Endothelial cell of umbilical vein (primary cell): ENCODE measurements around the gene CUZD1. TPM values are rescaled to one million over a fixed set of nuclear protein-coding genes. Genes with fewer than 3 reads are reported as not detected.

ENCODE experiments used
- Bru-seq: library from RNA; stranded (reverse); fragments of 400-500 nt; gene quantifications from one replicate; lab custom pipeline; 2021; lab: Mats Ljungman, UMichigan
- BruChase-seq, 2 experiments: library from RNA; stranded (reverse); fragments of 400-500 nt; gene quantifications; one replicate each; lab custom pipeline; 2021; lab: Mats Ljungman, UMichigan
- BruUV-seq: library from RNA; stranded (reverse); fragments of 400-500 nt; replicated peaks from 2 replicates; lab custom pipeline; 2021; lab: Mats Ljungman, UMichigan
- CTCF ChIA-PET: fragments of 300-600, 350-600 bp; sonication (Branson Sonifier 250); formaldehyde crosslinking; loops from one replicate; lab custom pipeline; 2021; ENCODE audit warnings: antibody characterized with exemption, inconsistent platforms; lab: Charles Lee
- POLR2A ChIA-PET: fragments of 300-600, 350-600 bp; sonication (Branson Sonifier 250); formaldehyde crosslinking; loops from one replicate; lab custom pipeline; 2021; ENCODE audit warnings: antibody characterized with exemption, inconsistent platforms; lab: Charles Lee
- DNase-seq: peaks from one replicate; pipeline ENCODE4 v3.0.0-alpha.2; 2011; ENCODE audit warnings: low read depth, low spot score
- FAIRE-seq: peaks from 2 replicates; lab custom pipeline; 2011; peaks lifted over from hg19 to GRCh38; lab: Jason Lieb, UNC
- H2AFZ ChIP-seq: 2 replicates; pipeline ENCODE4 v1.6.0; 2012; ENCODE audit warnings: low read depth, low read length, control low read depth, inconsistent platforms
- H3K27ac ChIP-seq: 2 replicates; pipeline ENCODE4 v1.5.1; 2011; ENCODE audit warnings: low read depth, mild to moderate bottlenecking, control low read depth, low read length, moderate library complexity; ENCODE audit not compliant: insufficient read depth
- H3K27me3 ChIP-seq, 2 experiments: 2 replicates each; pipeline versions ENCODE4 v1.6.0 to v1.6.1; 2011; ENCODE audit warnings: low read length in 2 of 2, mixed read lengths in 1 of 2; ENCODE audit not compliant: control insufficient read depth in 2 of 2, insufficient read depth in 2 of 2
- H3K36me3 ChIP-seq, 2 experiments: 2 replicates in 1 of 2; 3 replicates in 1 of 2; pipeline ENCODE4 v1.5.1; 2011; ENCODE audit warnings: low read length in 2 of 2, mild to moderate bottlenecking in 1 of 2, moderate library complexity in 1 of 2; ENCODE audit not compliant: control insufficient read depth in 2 of 2, insufficient read depth in 2 of 2; ENCODE audit errors: extremely low read depth in 1 of 2
- H3K4me1 ChIP-seq: 3 replicates; pipeline ENCODE4 v1.5.1; 2011; ENCODE audit warnings: mild to moderate bottlenecking, low read length; ENCODE audit not compliant: control insufficient read depth, insufficient read depth; ENCODE audit errors: extremely low read depth
- H3K4me2 ChIP-seq: 2 replicates; pipeline ENCODE4 v1.6.1; 2011; ENCODE audit warnings: low read length, control low read depth, mixed read lengths; ENCODE audit not compliant: insufficient read depth
- H3K4me3 ChIP-seq, 3 experiments: fragments of 200-600 bp in 1 of 3; sonication (generic), shearing (Covaris generic) in 1 of 3; replicated peaks in 1 of 3; 2 replicates each; pipeline ENCODE4 v1.5.1; 2011 to 2016; ENCODE audit warnings: control low read depth in 3 of 3, low read length in 3 of 3, mild to moderate bottlenecking in 2 of 3, inconsistent platforms in 1 of 3, low read depth in 1 of 3, moderate library complexity in 1 of 3; ENCODE audit not compliant: insufficient read depth in 1 of 3
- H3K79me2 ChIP-seq: 2 replicates; pipeline ENCODE4 v1.6.0; 2012; ENCODE audit warnings: low read length, inconsistent platforms; ENCODE audit not compliant: control insufficient read depth, insufficient read depth
- H3K9ac ChIP-seq: replicated peaks from 2 replicates; pipeline ENCODE3; 2011; ENCODE audit warnings: low read length, control low read depth; ENCODE audit not compliant: insufficient read depth; ENCODE audit errors: extremely low read depth
- H3K9me1 ChIP-seq: replicated peaks from 3 replicates; pipeline ENCODE4 v1.6.0; 2011; ENCODE audit warnings: mild to moderate bottlenecking, low read length; ENCODE audit not compliant: control insufficient read depth, insufficient read depth; ENCODE audit errors: extremely low read depth
- H3K9me3 ChIP-seq: replicated peaks from 2 replicates; pipeline ENCODE4 v1.5.1; 2012; ENCODE audit warnings: low read length, inconsistent platforms; ENCODE audit not compliant: control insufficient read depth, insufficient read depth
- H4K20me1 ChIP-seq: replicated peaks from 2 replicates; pipeline ENCODE3; 2011; ENCODE audit warnings: mild to moderate bottlenecking, low read length; ENCODE audit not compliant: control insufficient read depth, insufficient read depth; ENCODE audit errors: extremely low read depth
- CTCF ChIP-seq, 2 donors: IDR thresholded peaks; 1 replicate in 1 of 2; 2 replicates in 1 of 2; pipeline ENCODE4 v1.5.1; 2011; ENCODE audit warnings: low read length in 2 of 2, mild to moderate bottlenecking in 2 of 2, moderate library complexity in 2 of 2, control low read depth in 1 of 2, inconsistent platforms in 1 of 2, low read depth in 1 of 2; ENCODE audit not compliant: insufficient read depth in 1 of 2; ENCODE audit errors: extremely low read depth in 1 of 2
- EZH2 ChIP-seq: IDR thresholded peaks from 2 replicates; pipeline ENCODE4 v1.6.1; 2012; ENCODE audit warnings: borderline replicate concordance, low read depth, mild to moderate bottlenecking, moderate library complexity, low read length, inconsistent platforms; ENCODE audit not compliant: severe bottlenecking
- FOS ChIP-seq: IDR thresholded peaks from 2 replicates; pipeline ENCODE4 v1.6.1; 2011; ENCODE audit warnings: mild to moderate bottlenecking, low read length, moderate library complexity, borderline replicate concordance; ENCODE audit not compliant: insufficient read depth
- GATA2 ChIP-seq: IDR thresholded peaks from 2 replicates; pipeline ENCODE4 v1.7.0; 2011; ENCODE audit warnings: low read depth, mild to moderate bottlenecking, moderate library complexity, mixed read lengths, low read length; ENCODE audit not compliant: insufficient read length, insufficient read depth
- JUN ChIP-seq: IDR thresholded peaks from 2 replicates; pipeline ENCODE4 v1.6.1; 2011; ENCODE audit warnings: borderline replicate concordance, low read depth; ENCODE audit not compliant: insufficient read length, insufficient read depth
- MAX ChIP-seq: IDR thresholded peaks from 2 replicates; pipeline ENCODE4 v1.6.1; 2011; ENCODE audit not compliant: insufficient read depth, insufficient read length
- MYC ChIP-seq: IDR thresholded peaks from one replicate; pipeline ENCODE4 v1.6.1; 2011; ENCODE audit warnings: mild to moderate bottlenecking, low read depth, low read length
- POLR2A ChIP-seq: IDR thresholded peaks from 2 replicates; pipeline ENCODE4 v1.6.1; 2012; ENCODE audit warnings: low read depth, mild to moderate bottlenecking, control low read depth, low read length
- POLR2AphosphoS5 ChIP-seq: IDR thresholded peaks from 2 replicates; pipeline ENCODE4 v1.6.1; 2012; ENCODE audit warnings: low read depth, mild to moderate bottlenecking, control low read depth, low read length, moderate library complexity; ENCODE audit not compliant: insufficient read depth
- dilution Hi-C: fragments of 300-500 bp; cut with MboI; formaldehyde crosslinking; loops from one replicate; pipeline ENCODE4 v1.15.0; 2019; ENCODE audit warnings: low sequenced_read_pairs; ENCODE audit not compliant: extremely low pct_ligation_motif_present
- intact Hi-C: fragments of 100-400 bp; cut with micrococcal nuclease; formaldehyde crosslinking; loops from one replicate; pipeline ENCODE4 v1.10.0; 2022
- long read RNA-seq: library from polyadenylated mRNA; stranded (forward); transcript quantifications from one replicate; pipeline ENCODE4 v2.0.0, GENCODE V29; 2021
- polyA minus RNA-seq, 3 experiments: library from RNA; depleted of rRNA, polyadenylated mRNA; stranded (reverse); fragments of >200 nt; gene quantifications; 1 replicate in 1 of 3; 2 replicates in 2 of 3; pipeline ENCODE4 v1.2.3, GENCODE V29; 2011
- polyA plus RNA-seq, 4 experiments: library from polyadenylated mRNA; depleted of rRNA in 3 of 4; stranded (reverse) in 3 of 4; unstranded in 1 of 4; fragments of >200 nt; gene quantifications; 2 replicates each; pipeline versions ENCODE4 v1.2.1 to v1.2.3, GENCODE V29; 2011 to 2012; ENCODE audit warnings: missing spikeins in 1 of 4
- total RNA-seq: library from RNA; stranded (reverse); gene quantifications from 2 replicates; pipeline ENCODE4 v1.2.3, GENCODE V29; 2021

Gene CUZD1, protein sequence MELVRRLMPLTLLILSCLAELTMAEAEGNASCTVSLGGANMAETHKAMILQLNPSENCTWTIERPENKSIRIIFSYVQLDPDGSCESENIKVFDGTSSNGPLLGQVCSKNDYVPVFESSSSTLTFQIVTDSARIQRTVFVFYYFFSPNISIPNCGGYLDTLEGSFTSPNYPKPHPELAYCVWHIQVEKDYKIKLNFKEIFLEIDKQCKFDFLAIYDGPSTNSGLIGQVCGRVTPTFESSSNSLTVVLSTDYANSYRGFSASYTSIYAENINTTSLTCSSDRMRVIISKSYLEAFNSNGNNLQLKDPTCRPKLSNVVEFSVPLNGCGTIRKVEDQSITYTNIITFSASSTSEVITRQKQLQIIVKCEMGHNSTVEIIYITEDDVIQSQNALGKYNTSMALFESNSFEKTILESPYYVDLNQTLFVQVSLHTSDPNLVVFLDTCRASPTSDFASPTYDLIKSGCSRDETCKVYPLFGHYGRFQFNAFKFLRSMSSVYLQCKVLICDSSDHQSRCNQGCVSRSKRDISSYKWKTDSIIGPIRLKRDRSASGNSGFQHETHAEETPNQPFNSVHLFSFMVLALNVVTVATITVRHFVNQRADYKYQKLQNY
- total RNA-seq: 1.1 and 1.5 TPM in 2 replicates
- polyA plus RNA-seq: 1.4 and 1.6 TPM in 2 replicates
- 0.75 and 0.95 TPM in 2 replicates for polyA plus RNA-seq (2011; cell fraction: cytosol; rRNA removed)
- 7.9 and 8.3 TPM in 2 replicates for polyA plus RNA-seq (2011; cell fraction: nucleus; rRNA removed)
- 1.2 TPM in 2 replicates for polyA plus RNA-seq (2012)
- 1.1 and 2.3 TPM in 2 replicates for polyA minus RNA-seq
- not detected for polyA minus RNA-seq (2011; cell fraction: cytosol; rRNA and poly(A)+ RNA removed)
- polyA minus RNA-seq (2011; cell fraction: nucleus; rRNA and poly(A)+ RNA removed): 2.5 and 3.1 TPM in 2 replicates
- Bru-seq, nascent RNA: percentile 52 among the genes with signal in this experiment
- percentile 42 among the genes with signal in this experiment for BruChase-seq, experiment 1, labeled RNA remaining after a 6-hour chase
- BruChase-seq, experiment 2, labeled RNA remaining after a 2-hour chase: percentile 46 among the genes with signal in this experiment
- long read RNA-seq, partial matches to known transcripts: 0 of 1 reads
- long read RNA-seq, other reads (novel, unspliced or antisense): 1 of 1 reads

GRCh38 chr10:122845783-122846332 is at the start of gene CUZD1:
Gene CUZD1, minus strand, starts transcription at chr10:122845857. Its CDS starts 14 bp downstream, at chr10:122845843.
- TF ChIP-seq GATA2 (no peak), POLR2A (no peak), CTCF (IDR thresholded peaks at IDR 0.05; ENCODE audit: extremely low read depth in 1 of 2, insufficient read depth in 1 of 2, low read depth in 1 of 2, low read length in 2 of 2) (no peak), FOS (no peak), JUN (no peak), POLR2AphosphoS5 (no peak), EZH2 (no peak), MAX (no peak), MYC (no peak)
- dilution Hi-C loops (no loop called here), intact Hi-C loops (no loop called here)
- Histone ChIP-seq H3K4me3 (no peak within 1 kb of the TSS), H3K9me3 (no peaks in the 10 kb centered on the region), H3K9me1 (no peaks in the 10 kb centered on the region), H3K27me3 (no peaks in the 10 kb centered on the region), H3K4me2 (no peak within 1 kb of the TSS), H2AFZ (no peak within 1 kb of the TSS), H3K36me3 (no peaks in the 10 kb centered on the region), H3K79me2 (peaks cover 15% of the 10 kb centered on the region), H3K9ac (no peak within 1 kb of the TSS), H3K4me1 (peaks cover 15% of the 10 kb centered on the region), H3K27ac (no peak within 1 kb of the TSS), H4K20me1 (no peaks in the 10 kb centered on the region)
- DNase-seq: no peak
- ChIA-PET CTCF (interaction anchor here (1.4 kb wide), 1 partner anchor 10 kb away, joined by 3 read pairs; no protein-coding TSS in a partner anchor), POLR2A (no interaction called here)
- no peak for FAIRE-seq
- no TSS peak for BruUV-seq
